Progenitor cell of endocrine pancreas (in vitro differentiated cells): ENCODE measurements around the gene TMEM186. TPM values are rescaled to one million over a fixed set of nuclear protein-coding genes. Genes with fewer than 3 reads are reported as not detected.

Source experiments
- DNase-seq: peaks from one replicate; pipeline ENCODE4 v3.0.0; 2021; ENCODE audit warnings: low spot score; ENCODE audit not compliant: unreplicated experiment
- H3K27ac Mint-ChIP-seq: 2 replicates; pipeline ENCODE4 v1.8.0; 2021; ENCODE audit warnings: mild to moderate bottlenecking, moderate library complexity, mixed read lengths
- H3K27me3 Mint-ChIP-seq: 2 replicates; pipeline ENCODE4 v1.8.0; 2021; ENCODE audit warnings: mixed read lengths
- H3K36me3 Mint-ChIP-seq: 2 replicates; pipeline ENCODE4 v1.8.0; 2022; ENCODE audit warnings: mixed read lengths; ENCODE audit not compliant: insufficient read depth
- H3K4me1 Mint-ChIP-seq: 2 replicates; pipeline ENCODE4 v1.8.0; 2021; ENCODE audit warnings: low read depth, mixed read lengths
- H3K4me3 Mint-ChIP-seq: 2 replicates; pipeline ENCODE4 v1.8.0; 2021; ENCODE audit warnings: low read depth, mild to moderate bottlenecking, moderate library complexity, mixed read lengths
- H3K9me3 Mint-ChIP-seq: 2 replicates; pipeline ENCODE4 v1.8.0; 2021; ENCODE audit warnings: low read depth, mixed read lengths
- CTCF ChIP-seq: fragments of 200-600 bp; sonication (generic); IDR thresholded peaks from one replicate; pipeline ENCODE4 v1.5.0; 2021; ENCODE audit warnings: antibody characterized with exemption, mild to moderate bottlenecking; ENCODE audit not compliant: unreplicated experiment
- total RNA-seq: library from RNA; stranded (reverse); gene quantifications from 2 replicates; pipeline ENCODE4 v1.2.1, GENCODE V29; 2021

TMEM186 gene
- total RNA-seq, 1 donor from 2014 or later, result 11.1 TPM

GRCh38 chr16:8832717-8833105, 35.3 kb upstream of the TMEM186 start:
- no peak overlapping the region for H3K4me3 Mint-ChIP-seq
- no peak for TF ChIP-seq CTCF

GRCh38 chr16:8831871-8832716, 34.7 kb upstream of the TMEM186 start:
- Mint-ChIP-seq H3K27ac (no peak overlapping the region), H3K4me1 (peaks cover 3% of the 10 kb centered on the region), H3K27me3 (no peaks in the 10 kb centered on the region), H3K9me3 (no peaks in the 10 kb centered on the region), H3K36me3 (peaks cover 11% of the 10 kb centered on the region), H3K4me3 (no peak overlapping the region)
- no peak for TF ChIP-seq CTCF
- DNase-seq, result no peak

More at GRCh38 chr16:8832717-8833105, 35.3 kb upstream of the TMEM186 start:
- Mint-ChIP-seq H3K9me3 (no peaks in the 10 kb centered on the region), H3K27ac (no peak overlapping the region), H3K4me1 (peaks cover 3% of the 10 kb centered on the region), H3K27me3 (no peaks in the 10 kb centered on the region), H3K36me3 (peaks cover 11% of the 10 kb centered on the region)
- no peak for DNase-seq

- Mint-ChIP-seq H3K36me3 (peaks cover 11% of the 10 kb centered on the region), H3K4me3 (no peak overlapping the region), H3K4me1 (peaks cover 3% of the 10 kb centered on the region), H3K9me3 (no peaks in the 10 kb centered on the region), H3K27ac (peak overlapping the region; percentile 17), H3K27me3 (no peaks in the 10 kb centered on the region)
- DNase-seq, result no peak
- no peak for TF ChIP-seq CTCF
Observed at GRCh38 chr16:8831450-8831849, 34.0 kb upstream of the TMEM186 start.

GRCh38 chr16:8828541-8829165, 31.2 kb upstream of the TMEM186 start:
- Mint-ChIP-seq H3K36me3 (peaks cover 19% of the 10 kb centered on the region), H3K4me3 (no peak overlapping the region), H3K4me1 (peaks cover 2% of the 10 kb centered on the region), H3K27me3 (no peaks in the 10 kb centered on the region), H3K27ac (no peak overlapping the region), H3K9me3 (no peaks in the 10 kb centered on the region)
- TF ChIP-seq CTCF, result no peak
- no peak for DNase-seq

- H3K36me3 Mint-ChIP-seq, result peaks cover 28% of the 10 kb centered on the region
- H3K4me1 Mint-ChIP-seq, result no peaks in the 10 kb centered on the region
- H3K27me3 Mint-ChIP-seq, result no peaks in the 10 kb centered on the region
- H3K9me3 Mint-ChIP-seq, result no peaks in the 10 kb centered on the region
- no peak overlapping the region for H3K4me3 Mint-ChIP-seq
- TF ChIP-seq CTCF, result no peak
- DNase-seq, result no peak
- H3K27ac Mint-ChIP-seq, result no peak overlapping the region
Observed at GRCh38 chr16:8826278-8826879, 28.9 kb upstream of the TMEM186 start.
